Hippocampal formation (tissue), 2 donors: Measurements from ENCODE around the gene SLC37A3.
"Not testable (repeated sequence)": the region's sequence is repeated elsewhere in the genome, so short reads cannot be mapped to it uniquely, and the experiment has no call there.

Experiments
- DNase-seq, 2 donors: peaks; one replicate each; lab custom pipeline; 2025; lab: John Stamatoyannopoulos, UW

Gene SLC37A3

GRCh38 chr7:140397784-140398750, at the start of gene SLC37A3:
TSS of gene SLC37A3 (minus strand) at chr7:140398530. CDS start at chr7:140382526, 16,004 bp downstream.
- peak; percentile 42 to 79 for DNase-seq

- DNase-seq, result no peak
Measured at GRCh38 chr7:140447841-140448240, 49.5 kb upstream of the SLC37A3 start.

GRCh38 chr7:140446467-140446866, 48.1 kb upstream of the SLC37A3 start:
- no peak for DNase-seq

- no peak for DNase-seq
Measured at GRCh38 chr7:140441519-140441918, 43.2 kb upstream of the SLC37A3 start.

- DNase-seq, result no peak
Measured at GRCh38 chr7:140440593-140440992, 42.3 kb upstream of the SLC37A3 start.

GRCh38 chr7:140439359-140439758, 41.0 kb upstream of the SLC37A3 start:
- no peak for DNase-seq

GRCh38 chr7:140435252-140435895, 37.0 kb upstream of the SLC37A3 start:
- DNase-seq, result no peak

- no peak for DNase-seq
Measured at GRCh38 chr7:140433396-140433795, 35.1 kb upstream of the SLC37A3 start.

GRCh38 chr7:140426130-140426529, 27.8 kb upstream of the SLC37A3 start:
- no peak for DNase-seq

- DNase-seq, result no peak
Measured at GRCh38 chr7:140425718-140426117, 27.4 kb upstream of the SLC37A3 start.

- no peak for DNase-seq
Measured at GRCh38 chr7:140423501-140423900, 25.2 kb upstream of the SLC37A3 start.

GRCh38 chr7:140421521-140421920, 23.2 kb upstream of the SLC37A3 start:
- DNase-seq, result no peak

- no peak for DNase-seq
Measured at GRCh38 chr7:140418653-140419052, 20.3 kb upstream of the SLC37A3 start.

- DNase-seq, result not testable (repeated sequence)
Measured at GRCh38 chr7:140418156-140418472, 19.8 kb upstream of the SLC37A3 start.

- no peak for DNase-seq
Measured at GRCh38 chr7:140417456-140418155, 19.3 kb upstream of the SLC37A3 start.

GRCh38 chr7:140416560-140416959, 18.2 kb upstream of the SLC37A3 start:
- DNase-seq, result no peak

- DNase-seq, result not testable (repeated sequence)
Measured at GRCh38 chr7:140415816-140416215, 17.5 kb upstream of the SLC37A3 start.

- DNase-seq, result no peak
Measured at GRCh38 chr7:140415361-140415760, 17.0 kb upstream of the SLC37A3 start.

GRCh38 chr7:140404565-140405065, 6.3 kb upstream of the SLC37A3 start:
- no peak for DNase-seq

- no peak for DNase-seq
Measured at GRCh38 chr7:140403878-140404564, 5.7 kb upstream of the SLC37A3 start, which contains the start of gene RAB19. TSS of gene RAB19 (plus strand) at chr7:140404058. CDS start at chr7:140407647, 3,589 bp downstream.

GRCh38 chr7:140402178-140402835, 4.0 kb upstream of the SLC37A3 start:
- no peak for DNase-seq
